C4-2B (cell line): ENCODE data around the gene PLA1A.

ENCODE experiments used
- CTCF ChIP-seq: fragments of 450-650 bp; conservative IDR thresholded peaks from 2 replicates; pipeline ENCODE4 v1.5.1; 2017; ENCODE audit warnings: mild to moderate bottlenecking
- ZFX ChIP-seq: fragments of 450-650 bp; IDR thresholded peaks from 2 replicates; pipeline ENCODE4 v1.6.1; 2017

DNA sequence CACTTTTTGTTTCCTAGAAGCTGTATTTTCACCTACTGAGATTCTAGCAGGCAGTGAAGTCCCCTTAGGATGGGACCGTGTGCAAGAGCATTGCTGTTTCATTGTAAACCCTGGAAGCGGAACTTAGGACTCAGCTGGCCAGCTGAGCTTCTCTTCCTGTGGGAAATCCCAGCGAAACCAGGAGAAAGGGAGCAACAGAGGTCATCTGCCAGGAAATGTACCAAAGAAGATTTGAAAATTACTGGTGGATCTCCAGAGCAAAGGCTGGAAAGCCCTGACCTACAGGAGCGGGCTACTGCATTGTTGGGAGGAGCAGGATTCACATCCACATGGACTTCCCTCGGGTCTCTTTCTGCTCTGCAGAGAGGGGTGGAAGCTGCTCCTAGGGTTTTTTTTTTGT is 26.0 kb upstream of the PLA1A start:
- TF ChIP-seq CTCF = no peak
- no peak for TF ChIP-seq ZFX
